Measurements from ENCODE around the gene ITGAE.

DNA sequence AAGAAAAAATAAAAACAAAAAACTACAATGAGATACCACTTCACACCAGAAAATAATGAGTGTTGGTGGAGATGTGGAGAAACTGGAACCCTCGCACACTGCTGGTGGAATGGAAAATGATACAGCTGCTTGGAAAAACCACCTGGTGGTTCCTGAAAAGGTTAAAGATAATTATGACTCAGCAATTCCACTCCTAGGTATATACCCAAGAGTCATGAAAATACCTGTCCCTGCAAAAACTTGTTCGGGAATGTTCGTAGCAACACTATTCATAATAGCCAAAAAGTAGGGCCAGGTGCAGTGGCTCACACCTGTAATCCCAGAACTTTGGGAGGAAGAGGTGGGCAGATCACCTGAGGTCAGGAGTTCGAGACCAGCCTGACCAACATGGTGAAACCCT, 8.1 kb upstream of the ITGAE start:
- TF ChIP-seq ARNTL (CRISPR knock-in tag; IDR thresholded peaks at IDR 0.05; ENCODE audit: borderline replicate concordance, low read depth) (no peak), ZNF565 (CRISPR knock-in tag; conservative IDR thresholded peaks at IDR 0.05; ENCODE audit: low read depth) (no peak), PPARA (CRISPR knock-in tag; IDR thresholded peaks at IDR 0.05; ENCODE audit: borderline replicate concordance) (no peak), OSR1 (CRISPR knock-in tag; IDR thresholded peaks at IDR 0.05) (no peak), ZNF70 (CRISPR knock-in tag; IDR thresholded peaks at IDR 0.05) (no peak), TCF4 (CRISPR knock-in tag; IDR thresholded peaks at IDR 0.05; ENCODE audit: borderline replicate concordance) (no peak), ZFP3 (CRISPR knock-in tag; IDR thresholded peaks at IDR 0.05) (no peak), ISL1 (CRISPR knock-in tag; IDR thresholded peaks at IDR 0.05) (no peak), ZC3H10 (CRISPR knock-in tag; IDR thresholded peaks at IDR 0.05) (no peak)
- TF ChIP-seq, protein P1, sequence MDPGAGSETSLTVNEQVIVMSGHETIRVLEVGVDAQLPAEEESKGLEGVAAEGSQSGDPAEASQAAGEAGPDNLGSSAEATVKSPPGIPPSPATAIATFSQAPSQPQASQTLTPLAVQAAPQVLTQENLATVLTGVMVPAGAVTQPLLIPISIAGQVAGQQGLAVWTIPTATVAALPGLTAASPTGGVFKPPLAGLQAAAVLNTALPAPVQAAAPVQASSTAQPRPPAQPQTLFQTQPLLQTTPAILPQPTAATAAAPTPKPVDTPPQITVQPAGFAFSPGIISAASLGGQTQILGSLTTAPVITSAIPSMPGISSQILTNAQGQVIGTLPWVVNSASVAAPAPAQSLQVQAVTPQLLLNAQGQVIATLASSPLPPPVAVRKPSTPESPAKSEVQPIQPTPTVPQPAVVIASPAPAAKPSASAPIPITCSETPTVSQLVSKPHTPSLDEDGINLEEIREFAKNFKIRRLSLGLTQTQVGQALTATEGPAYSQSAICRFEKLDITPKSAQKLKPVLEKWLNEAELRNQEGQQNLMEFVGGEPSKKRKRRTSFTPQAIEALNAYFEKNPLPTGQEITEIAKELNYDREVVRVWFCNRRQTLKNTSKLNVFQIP (CRISPR knock-in tag; IDR thresholded peaks at IDR 0.05; ENCODE audit: borderline replicate concordance, low read depth) = no peak
- TF ChIP-seq, protein P2, sequence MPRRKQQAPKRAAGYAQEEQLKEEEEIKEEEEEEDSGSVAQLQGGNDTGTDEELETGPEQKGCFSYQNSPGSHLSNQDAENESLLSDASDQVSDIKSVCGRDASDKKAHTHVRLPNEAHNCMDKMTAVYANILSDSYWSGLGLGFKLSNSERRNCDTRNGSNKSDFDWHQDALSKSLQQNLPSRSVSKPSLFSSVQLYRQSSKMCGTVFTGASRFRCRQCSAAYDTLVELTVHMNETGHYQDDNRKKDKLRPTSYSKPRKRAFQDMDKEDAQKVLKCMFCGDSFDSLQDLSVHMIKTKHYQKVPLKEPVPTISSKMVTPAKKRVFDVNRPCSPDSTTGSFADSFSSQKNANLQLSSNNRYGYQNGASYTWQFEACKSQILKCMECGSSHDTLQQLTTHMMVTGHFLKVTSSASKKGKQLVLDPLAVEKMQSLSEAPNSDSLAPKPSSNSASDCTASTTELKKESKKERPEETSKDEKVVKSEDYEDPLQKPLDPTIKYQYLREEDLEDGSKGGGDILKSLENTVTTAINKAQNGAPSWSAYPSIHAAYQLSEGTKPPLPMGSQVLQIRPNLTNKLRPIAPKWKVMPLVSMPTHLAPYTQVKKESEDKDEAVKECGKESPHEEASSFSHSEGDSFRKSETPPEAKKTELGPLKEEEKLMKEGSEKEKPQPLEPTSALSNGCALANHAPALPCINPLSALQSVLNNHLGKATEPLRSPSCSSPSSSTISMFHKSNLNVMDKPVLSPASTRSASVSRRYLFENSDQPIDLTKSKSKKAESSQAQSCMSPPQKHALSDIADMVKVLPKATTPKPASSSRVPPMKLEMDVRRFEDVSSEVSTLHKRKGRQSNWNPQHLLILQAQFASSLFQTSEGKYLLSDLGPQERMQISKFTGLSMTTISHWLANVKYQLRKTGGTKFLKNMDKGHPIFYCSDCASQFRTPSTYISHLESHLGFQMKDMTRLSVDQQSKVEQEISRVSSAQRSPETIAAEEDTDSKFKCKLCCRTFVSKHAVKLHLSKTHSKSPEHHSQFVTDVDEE (CRISPR knock-in tag; IDR thresholded peaks at IDR 0.05) = no peak
- TF ChIP-seq, protein P3, sequence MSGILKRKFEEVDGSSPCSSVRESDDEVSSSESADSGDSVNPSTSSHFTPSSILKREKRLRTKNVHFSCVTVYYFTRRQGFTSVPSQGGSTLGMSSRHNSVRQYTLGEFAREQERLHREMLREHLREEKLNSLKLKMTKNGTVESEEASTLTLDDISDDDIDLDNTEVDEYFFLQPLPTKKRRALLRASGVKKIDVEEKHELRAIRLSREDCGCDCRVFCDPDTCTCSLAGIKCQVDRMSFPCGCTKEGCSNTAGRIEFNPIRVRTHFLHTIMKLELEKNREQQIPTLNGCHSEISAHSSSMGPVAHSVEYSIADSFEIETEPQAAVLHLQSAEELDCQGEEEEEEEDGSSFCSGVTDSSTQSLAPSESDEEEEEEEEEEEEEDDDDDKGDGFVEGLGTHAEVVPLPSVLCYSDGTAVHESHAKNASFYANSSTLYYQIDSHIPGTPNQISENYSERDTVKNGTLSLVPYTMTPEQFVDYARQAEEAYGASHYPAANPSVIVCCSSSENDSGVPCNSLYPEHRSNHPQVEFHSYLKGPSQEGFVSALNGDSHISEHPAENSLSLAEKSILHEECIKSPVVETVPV (CRISPR knock-in tag; IDR thresholded peaks at IDR 0.05) = no peak
- TF ChIP-seq, protein P4, sequence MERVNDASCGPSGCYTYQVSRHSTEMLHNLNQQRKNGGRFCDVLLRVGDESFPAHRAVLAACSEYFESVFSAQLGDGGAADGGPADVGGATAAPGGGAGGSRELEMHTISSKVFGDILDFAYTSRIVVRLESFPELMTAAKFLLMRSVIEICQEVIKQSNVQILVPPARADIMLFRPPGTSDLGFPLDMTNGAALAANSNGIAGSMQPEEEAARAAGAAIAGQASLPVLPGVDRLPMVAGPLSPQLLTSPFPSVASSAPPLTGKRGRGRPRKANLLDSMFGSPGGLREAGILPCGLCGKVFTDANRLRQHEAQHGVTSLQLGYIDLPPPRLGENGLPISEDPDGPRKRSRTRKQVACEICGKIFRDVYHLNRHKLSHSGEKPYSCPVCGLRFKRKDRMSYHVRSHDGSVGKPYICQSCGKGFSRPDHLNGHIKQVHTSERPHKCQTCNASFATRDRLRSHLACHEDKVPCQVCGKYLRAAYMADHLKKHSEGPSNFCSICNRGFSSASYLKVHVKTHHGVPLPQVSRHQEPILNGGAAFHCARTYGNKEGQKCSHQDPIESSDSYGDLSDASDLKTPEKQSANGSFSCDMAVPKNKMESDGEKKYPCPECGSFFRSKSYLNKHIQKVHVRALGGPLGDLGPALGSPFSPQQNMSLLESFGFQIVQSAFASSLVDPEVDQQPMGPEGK (CRISPR knock-in tag; IDR thresholded peaks at IDR 0.05; ENCODE audit: borderline replicate concordance) = no peak
